Memory B cell (primary cell): ENCODE results near the gene ABHD12.

ENCODE experiments used
- ATAC-seq: fragments of 150-1000 bp; cut with Tn5 transposase; 2 replicates; pipeline ENCODE4 v1.10.0; 2021; ENCODE audit warnings: low read depth, mild to moderate bottlenecking, moderate library complexity
- DNase-seq, 2 donors: peaks; one replicate each; pipeline ENCODE4 v3.0.0; 2022; ENCODE audit warnings: low spot score in 2 of 2
- H3K27ac Mint-ChIP-seq: one replicate; pipeline ENCODE4 v1.8.0; 2022; ENCODE audit warnings: mild to moderate bottlenecking, moderate library complexity, mixed read lengths
- H3K27me3 Mint-ChIP-seq: one replicate; pipeline ENCODE4 v1.8.0; 2022; ENCODE audit warnings: mixed read lengths
- H3K36me3 Mint-ChIP-seq: one replicate; pipeline ENCODE4 v1.8.0; 2022; ENCODE audit warnings: mild to moderate bottlenecking, mixed read lengths
- H3K4me1 Mint-ChIP-seq: one replicate; pipeline ENCODE4 v1.8.0; 2022; ENCODE audit warnings: mixed read lengths
- H3K4me3 Mint-ChIP-seq: one replicate; pipeline ENCODE4 v1.8.0; 2022; ENCODE audit warnings: mild to moderate bottlenecking, moderate library complexity, mixed read lengths
- H3K9me3 Mint-ChIP-seq: one replicate; pipeline ENCODE4 v1.8.0; 2022; ENCODE audit warnings: mixed read lengths

Gene ABHD12

GRCh38 chr20:25258828-25259227 lies 131.8 kb downstream of the ABHD12 start:
- DNase-seq, result no peak
- Mint-ChIP-seq H3K36me3 (peaks cover 21% of the 10 kb centered on the region), H3K9me3 (no peaks in the 10 kb centered on the region), H3K4me3 (no peak overlapping the region), H3K4me1 (peaks cover 6% of the 10 kb centered on the region), H3K27me3 (no peaks in the 10 kb centered on the region), H3K27ac (no peak overlapping the region)
- no peak for ATAC-seq

GRCh38 chr20:25258476-25258805 lies 132.2 kb downstream of the ABHD12 start:
- peaks cover 6% of the 10 kb centered on the region for H3K4me1 Mint-ChIP-seq
- H3K27me3 Mint-ChIP-seq, result no peaks in the 10 kb centered on the region
- no peak overlapping the region for H3K4me3 Mint-ChIP-seq
- ATAC-seq (no peak), DNase-seq (no peak)
- H3K27ac Mint-ChIP-seq, result no peak overlapping the region
- peaks cover 21% of the 10 kb centered on the region for H3K36me3 Mint-ChIP-seq
- H3K9me3 Mint-ChIP-seq, result no peaks in the 10 kb centered on the region

- H3K4me3 Mint-ChIP-seq, result no peak overlapping the region
- no peak overlapping the region for H3K27ac Mint-ChIP-seq
- ATAC-seq, result no peak
- H3K27me3 Mint-ChIP-seq, result no peaks in the 10 kb centered on the region
- peaks cover 21% of the 10 kb centered on the region for H3K36me3 Mint-ChIP-seq
- H3K9me3 Mint-ChIP-seq, result no peaks in the 10 kb centered on the region
- peaks cover 6% of the 10 kb centered on the region for H3K4me1 Mint-ChIP-seq
- no peak for DNase-seq
Measured at GRCh38 chr20:25257756-25258475, 132.7 kb downstream of the ABHD12 start.

- Mint-ChIP-seq H3K4me1 (peaks cover 6% of the 10 kb centered on the region), H3K27ac (no peak overlapping the region), H3K9me3 (no peaks in the 10 kb centered on the region), H3K4me3 (no peak overlapping the region), H3K36me3 (peaks cover 21% of the 10 kb centered on the region), H3K27me3 (no peaks in the 10 kb centered on the region)
- DNase-seq (no peak), ATAC-seq (no peak)
Measured at GRCh38 chr20:25257130-25257529, 133.5 kb downstream of the ABHD12 start.

GRCh38 chr20:25256226-25256859 lies 134.3 kb downstream of the ABHD12 start:
- Mint-ChIP-seq H3K9me3 (no peaks in the 10 kb centered on the region), H3K27ac (no peak overlapping the region)

GRCh38 chr20:25254986-25255680 lies 135.5 kb downstream of the ABHD12 start:
- H3K4me1 Mint-ChIP-seq, result peaks cover 9% of the 10 kb centered on the region
- DNase-seq (no peak), ATAC-seq (no peak)
- no peaks in the 10 kb centered on the region for H3K9me3 Mint-ChIP-seq
- H3K27ac Mint-ChIP-seq, result no peak overlapping the region
- H3K4me3 Mint-ChIP-seq, result no peak overlapping the region
- H3K27me3 Mint-ChIP-seq, result no peaks in the 10 kb centered on the region
- H3K36me3 Mint-ChIP-seq, result peaks cover 10% of the 10 kb centered on the region

More at GRCh38 chr20:25256226-25256859, 134.3 kb downstream of the ABHD12 start:
- H3K4me3 Mint-ChIP-seq, result no peak overlapping the region
- ATAC-seq (no peak), DNase-seq (no peak)
- H3K4me1 Mint-ChIP-seq, result peaks cover 6% of the 10 kb centered on the region
- peaks cover 15% of the 10 kb centered on the region for H3K36me3 Mint-ChIP-seq
- no peaks in the 10 kb centered on the region for H3K27me3 Mint-ChIP-seq

- Mint-ChIP-seq H3K4me3 (no peak overlapping the region), H3K27ac (no peak overlapping the region), H3K27me3 (no peaks in the 10 kb centered on the region), H3K36me3 (peaks cover 8% of the 10 kb centered on the region), H3K9me3 (no peaks in the 10 kb centered on the region), H3K4me1 (peaks cover 9% of the 10 kb centered on the region)
- ATAC-seq (no peak), DNase-seq (no peak)
Measured at GRCh38 chr20:25254571-25254970, 136.1 kb downstream of the ABHD12 start.

GRCh38 chr20:25253606-25254275 lies 136.9 kb downstream of the ABHD12 start:
- H3K4me3 Mint-ChIP-seq, result no peak overlapping the region
- H3K9me3 Mint-ChIP-seq, result no peaks in the 10 kb centered on the region
- ATAC-seq, result no peak
- H3K27ac Mint-ChIP-seq, result no peak overlapping the region
- no peaks in the 10 kb centered on the region for H3K27me3 Mint-ChIP-seq
- H3K36me3 Mint-ChIP-seq, result peaks cover 3% of the 10 kb centered on the region
- H3K4me1 Mint-ChIP-seq, result peaks cover 15% of the 10 kb centered on the region
- no peak for DNase-seq

- DNase-seq, result no peak
- Mint-ChIP-seq H3K9me3 (no peaks in the 10 kb centered on the region), H3K27me3 (no peaks in the 10 kb centered on the region), H3K36me3 (peaks cover 2% of the 10 kb centered on the region), H3K4me1 (peaks cover 15% of the 10 kb centered on the region), H3K27ac (no peak overlapping the region), H3K4me3 (no peak overlapping the region)
- no peak for ATAC-seq
Measured at GRCh38 chr20:25252686-25253421, 137.8 kb downstream of the ABHD12 start.

- Mint-ChIP-seq H3K27ac (no peak overlapping the region), H3K4me3 (no peak overlapping the region), H3K36me3 (peaks cover 2% of the 10 kb centered on the region), H3K9me3 (no peaks in the 10 kb centered on the region), H3K27me3 (no peaks in the 10 kb centered on the region), H3K4me1 (peaks cover 16% of the 10 kb centered on the region)
- ATAC-seq (no peak), DNase-seq (no peak)
Measured at GRCh38 chr20:25252230-25252651, 138.4 kb downstream of the ABHD12 start.

GRCh38 chr20:25251558-25251957 lies 139.1 kb downstream of the ABHD12 start:
- no peaks in the 10 kb centered on the region for H3K9me3 Mint-ChIP-seq
- H3K4me3 Mint-ChIP-seq, result no peak overlapping the region
- no peak overlapping the region for H3K27ac Mint-ChIP-seq
- H3K36me3 Mint-ChIP-seq, result peaks cover 1% of the 10 kb centered on the region
- DNase-seq, result no peak
- no peaks in the 10 kb centered on the region for H3K27me3 Mint-ChIP-seq
- ATAC-seq, result no peak
- H3K4me1 Mint-ChIP-seq, result peaks cover 23% of the 10 kb centered on the region

- Mint-ChIP-seq H3K4me3 (no peak overlapping the region), H3K9me3 (no peaks in the 10 kb centered on the region), H3K36me3 (no peaks in the 10 kb centered on the region), H3K27ac (no peak overlapping the region), H3K4me1 (peaks cover 28% of the 10 kb centered on the region), H3K27me3 (no peaks in the 10 kb centered on the region)
- DNase-seq, result no peak
- ATAC-seq, result no peak
Measured at GRCh38 chr20:25251019-25251418, 139.6 kb downstream of the ABHD12 start.

- DNase-seq (no peak), ATAC-seq (no peak)
- Mint-ChIP-seq H3K9me3 (no peaks in the 10 kb centered on the region), H3K4me3 (no peak overlapping the region), H3K4me1 (peaks cover 28% of the 10 kb centered on the region), H3K36me3 (no peaks in the 10 kb centered on the region), H3K27me3 (no peaks in the 10 kb centered on the region), H3K27ac (no peak overlapping the region)
Measured at GRCh38 chr20:25250508-25250907, 140.1 kb downstream of the ABHD12 start.
